K562 (cell line): ENCODE results near the gene INPP4B. TPM values are rescaled to one million over a fixed set of nuclear protein-coding genes. Genes with fewer than 3 reads are reported as not detected.

Source experiments
- ATAC-seq: fragments of 200-7000 bp; cut with Tn5 transposase; 3 replicates; pipeline ENCODE4 v1.9.1; 2020; ENCODE audit warnings: moderate library complexity
- BruUV-seq: library from RNA; stranded (reverse); fragments of 400-500 nt; replicated peaks from 2 replicates; lab custom pipeline; 2021; lab: Mats Ljungman, UMichigan
- CTCF ChIA-PET: fragments of 300-600 bp; formaldehyde crosslinking; extraction: SDS; loops from one replicate; lab custom pipeline; 2021; ENCODE audit warnings: low intra/inter-chr PET ratio; lab: Yijun Ruan, JAX
- POLR2A ChIA-PET: fragments of 300-600, 350-650 bp; sonication (Branson Sonifier 250); formaldehyde crosslinking; extraction: SDS; loops from one replicate; lab custom pipeline; 2021; ENCODE audit warnings: antibody characterized with exemption, inconsistent platforms; lab: Yijun Ruan, JAX
- DNase-seq, 4 experiments: peaks; one replicate each; pipeline versions ENCODE4 v3.0.0 to v3.0.0-alpha.2; 2011 to 2018; ENCODE audit warnings: low spot score in 3 of 4, mixed read lengths in 3 of 4; ENCODE audit errors: extremely low read depth in 1 of 4
- FAIRE-seq: peaks from 2 replicates; lab custom pipeline; 2011; peaks lifted over from hg19 to GRCh38; lab: Jason Lieb, UNC
- H2AFZ ChIP-seq: 2 replicates; pipeline ENCODE4 v1.6.0; 2011; ENCODE audit warnings: low read depth, low read length, control low read depth, inconsistent platforms
- H3K27ac ChIP-seq: fragments of 200-600 bp; 3 replicates; pipeline ENCODE4 v1.8.0; 2011; ENCODE audit warnings: low read depth, mild to moderate bottlenecking, control low read depth, inconsistent platforms, low read length, moderate library complexity, mixed read lengths; ENCODE audit errors: extremely low read depth
- H3K27me3 ChIP-seq, 2 experiments: fragments of 300-600 bp in 1 of 2; 2 replicates in 1 of 2; 3 replicates in 1 of 2; pipeline versions ENCODE4 v1.6.0 to v1.8.0; 2011; ENCODE audit warnings: inconsistent platforms in 2 of 2, low read length in 2 of 2, mild to moderate bottlenecking in 1 of 2, mixed read lengths in 1 of 2, moderate library complexity in 1 of 2; ENCODE audit not compliant: control insufficient read depth in 2 of 2, insufficient read depth in 2 of 2
- H3K36me3 ChIP-seq: fragments of 300-600 bp; 3 replicates; pipeline ENCODE4 v1.8.0; 2011; ENCODE audit warnings: mild to moderate bottlenecking, low read length, inconsistent platforms; ENCODE audit not compliant: control insufficient read depth, insufficient read depth
- H3K4me1 ChIP-seq, 2 experiments: fragments of 200-600 bp in 1 of 2; replicated peaks in 1 of 2; 2 replicates in 1 of 2; 3 replicates in 1 of 2; pipeline versions ENCODE4 v1.5.1 to v1.8.0; 2011; ENCODE audit warnings: inconsistent platforms in 2 of 2, low read length in 2 of 2, mild to moderate bottlenecking in 1 of 2, mixed read lengths in 1 of 2, moderate library complexity in 1 of 2; ENCODE audit not compliant: control insufficient read depth in 2 of 2, insufficient read depth in 2 of 2
- H3K4me2 ChIP-seq: 2 replicates; pipeline ENCODE4 v1.6.1; 2011; ENCODE audit warnings: low read length, control low read depth, inconsistent platforms, mixed read lengths; ENCODE audit not compliant: insufficient read depth
- H3K4me3 ChIP-seq: fragments of 200-600 bp; sonication (generic), shearing (Covaris generic); 2 replicates; pipeline ENCODE4 v1.5.1; 2016; ENCODE audit warnings: control low read depth, inconsistent platforms
- H3K79me2 ChIP-seq: fragments of 200-600 bp; 3 replicates; pipeline ENCODE4 v1.8.0; 2011; ENCODE audit warnings: low read length, inconsistent platforms; ENCODE audit not compliant: control insufficient read depth, insufficient read depth
- H3K9ac ChIP-seq, 2 experiments: 2 replicates each; pipeline versions ENCODE4 v1.6.0 to v1.6.1; 2011; ENCODE audit warnings: low read depth in 2 of 2, low read length in 2 of 2, control low read depth in 1 of 2, inconsistent platforms in 1 of 2, mild to moderate bottlenecking in 1 of 2, mixed read lengths in 1 of 2; ENCODE audit not compliant: insufficient read depth in 1 of 2
- H3K9me1 ChIP-seq: one replicate; pipeline ENCODE4 v1.6.0; 2011; ENCODE audit warnings: inconsistent platforms, mild to moderate bottlenecking, low read length, moderate library complexity; ENCODE audit not compliant: control insufficient read depth, insufficient read depth
- H3K9me3 ChIP-seq: replicated peaks from 2 replicates; pipeline ENCODE4 v1.5.1; 2011; ENCODE audit warnings: low read depth, low read length, inconsistent platforms; ENCODE audit not compliant: control insufficient read depth, insufficient read depth
- H4K20me1 ChIP-seq: replicated peaks from 2 replicates; pipeline ENCODE4 v1.6.1; 2011; ENCODE audit warnings: low read length, inconsistent platforms, mixed read lengths; ENCODE audit not compliant: control insufficient read depth, insufficient read depth
- BACH1 ChIP-seq: fragments of 200-800 bp; sonication (Bioruptor generic); IDR thresholded peaks from 2 replicates; pipeline ENCODE4 v1.6.1; 2016; ENCODE audit warnings: missing genetic modification characterization, missing compliant biosample characterization
- NR2C2 ChIP-seq, 2 experiments: fragments of 200-800 bp in 1 of 2; sonication (Bioruptor generic) in 1 of 2; sonication (generic) in 1 of 2; formaldehyde crosslinking in 1 of 2; IDR thresholded peaks; 2 replicates each; pipeline versions ENCODE4 v1.6.1 to v1.8.0; 2016 to 2022; ENCODE audit warnings: mild to moderate bottlenecking in 1 of 2, missing compliant biosample characterization in 1 of 2, missing genetic modification characterization in 1 of 2, missing genetic modification reagents in 1 of 2
- PHF20 ChIP-seq: fragments of 450-650 bp; IDR thresholded peaks from 2 replicates; pipeline ENCODE4 v1.6.1; 2018; ENCODE audit not compliant: partially characterized antibody
- SIRT6 ChIP-seq: IDR thresholded peaks from one replicate; pipeline ENCODE4 v1.6.1; 2012; ENCODE audit warnings: low read depth, mild to moderate bottlenecking, control low read depth, inconsistent platforms, low read length, moderate library complexity
- THRB ChIP-seq: fragments of 450-650 bp; formaldehyde crosslinking; conservative IDR thresholded peaks from 2 replicates; pipeline ENCODE4 v1.4.0; 2022; ENCODE audit warnings: mild to moderate bottlenecking, missing genetic modification characterization
- ZBTB5 ChIP-seq: fragments of 450-650 bp; IDR thresholded peaks from 2 replicates; pipeline ENCODE4 v1.6.1; 2017; ENCODE audit warnings: antibody characterized with exemption
- ZC3H8 ChIP-seq: fragments of 450-650 bp; IDR thresholded peaks from 2 replicates; pipeline ENCODE4 v1.6.1; 2017
- ZNF133 ChIP-seq: fragments of 250-450 bp; sonication (Bioruptor Pico); IDR thresholded peaks from 2 replicates; pipeline ENCODE4 v1.4.0; 2020; ENCODE audit warnings: mild to moderate bottlenecking
- ZNF3 ChIP-seq: fragments of 250-450 bp; sonication (Bioruptor Pico); IDR thresholded peaks from 2 replicates; pipeline ENCODE4 v1.5.0; 2021; ENCODE audit warnings: mild to moderate bottlenecking, moderate library complexity
- ZNF592 ChIP-seq: fragments of 450-650 bp; IDR thresholded peaks from 2 replicates; pipeline ENCODE4 v1.6.1; 2017; ENCODE audit warnings: antibody characterized with exemption, mild to moderate bottlenecking
- ZNF740 ChIP-seq, 3 experiments: fragments of 200-800 bp in 1 of 3; sonication (Bioruptor generic) in 1 of 3; sonication (generic) in 1 of 3; formaldehyde crosslinking in 1 of 3; IDR thresholded peaks; 2 replicates each; pipeline versions ENCODE4 v1.6.1 to v1.8.0; 2016 to 2022; ENCODE audit warnings: mild to moderate bottlenecking in 2 of 3, missing compliant biosample characterization in 2 of 3, missing genetic modification characterization in 2 of 3, missing genetic modification reagents in 1 of 3
- WGBS: fragments of 100-300 bp; shearing (Covaris generic); methylation state at CpG from one replicate; pipeline ENCODE4 v1.1.6; 2016; ENCODE audit warnings: low coverage, mixed read lengths; ENCODE audit not compliant: insufficient coverage; ENCODE audit errors: missing lambda C conversion rate; 5-methylcytosine and 5-hydroxymethylcytosine counted together
- in situ Hi-C: fragments of 300-500 bp; cut with MboI; formaldehyde crosslinking; loops from 4 replicates; pipeline ENCODE4 v1.15.0; 2018; ENCODE audit warnings: inconsistent platforms, mixed read lengths
- intact Hi-C: fragments of 100-400 bp; cut with micrococcal nuclease; formaldehyde crosslinking; loops from 2 replicates; pipeline ENCODE4 v1.14.2; 2022
- polyA plus RNA-seq, 8 experiments: library from polyadenylated mRNA; depleted of rRNA in 4 of 8; stranded (reverse) in 5 of 8; unstranded in 3 of 8; fragments of >200 nt; fragmentation: Nextera tagmentation in 2 of 8; fragmentation: Illumina TruSeq in 1 of 8; extraction: Ambion mirVana in 2 of 8; extraction: Trizol in 1 of 8; gene quantifications; 2 replicates each; pipeline versions ENCODE4 v1.2.1 to v1.2.3, GENCODE V29; 2011 to 2014; ENCODE audit warnings: inconsistent platforms in 1 of 8, missing spikeins in 1 of 8
- total RNA-seq, 7 experiments: library from RNA; depleted of rRNA in 6 of 7; stranded (reverse); fragments of >200 nt in 6 of 7; fragmentation: Illumina TruSeq in 2 of 7; extraction: Trizol in 2 of 7; gene quantifications; 2 replicates each; pipeline versions ENCODE4 v1.2.1 to v1.2.3, GENCODE V29; 2011 to 2021; ENCODE audit warnings: low replicate concordance in 1 of 7
- TF ChIP-seq, protein P1 (sequence below): fragments of 250-450 bp; sonication (Bioruptor Pico); IDR thresholded peaks from 2 replicates; pipeline ENCODE4 v1.8.0; 2021; ENCODE audit warnings: borderline replicate concordance, mild to moderate bottlenecking, moderate library complexity; ENCODE audit not compliant: poor library complexity, severe bottlenecking

Gene INPP4B
- total and polyA plus RNA-seq, 9 of the 15 experiments (the other 6 are each of a cell fraction or from before 2014, with no cell fraction given) = 0.04 to 0.11 TPM; not detected in 7

- H3K4me2 ChIP-seq = no peak overlapping the region
- FAIRE-seq (no peak), DNase-seq (no peak), ATAC-seq (no peak)
- BruUV-seq = no TSS peak
- in situ Hi-C loops (no loop called here), intact Hi-C loops (no loop called here)
- H3K9ac ChIP-seq = no peak overlapping the region
- TF ChIP-seq NR2C2 (CRISPR knock-in tag; IDR thresholded peaks at IDR 0.05) = no peak
- TF ChIP-seq NR2C2 (tag; IDR thresholded peaks at IDR 0.05) = no peak
- TF ChIP-seq SIRT6 = no peak
- TF ChIP-seq ZNF592 = no peak
- no peak for TF ChIP-seq THRB (CRISPR knock-in tag)
- TF ChIP-seq PHF20 = no peak
- TF ChIP-seq ZNF740 (CRISPR knock-in tag; IDR thresholded peaks at IDR 0.05) = no peak
- no peak for TF ChIP-seq ZNF740 (tag; IDR thresholded peaks at IDR 0.05)
- TF ChIP-seq ZC3H8 = no peak
- no peak for TF ChIP-seq ZNF133
- TF ChIP-seq BACH1 (tag) = no peak
- TF ChIP-seq, protein P1, sequence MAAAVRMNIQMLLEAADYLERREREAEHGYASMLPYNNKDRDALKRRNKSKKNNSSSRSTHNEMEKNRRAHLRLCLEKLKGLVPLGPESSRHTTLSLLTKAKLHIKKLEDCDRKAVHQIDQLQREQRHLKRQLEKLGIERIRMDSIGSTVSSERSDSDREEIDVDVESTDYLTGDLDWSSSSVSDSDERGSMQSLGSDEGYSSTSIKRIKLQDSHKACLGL (CRISPR knock-in tag) = no peak
- no peak for TF ChIP-seq ZBTB5
- TF ChIP-seq ZNF3 (CRISPR knock-in tag) = no peak
- no peak overlapping the region for H3K4me3 ChIP-seq
- no peaks in the 10 kb centered on the region for H3K27me3 ChIP-seq
- 0% methylated on average over 2 of the region's 2 CpGs for WGBS
- POLR2A ChIA-PET = no interaction called here
- no peaks in the 10 kb centered on the region for H3K9me1 ChIP-seq
- no peaks in the 10 kb centered on the region; the same call in 1 of the 2 replicates for H3K9me3 ChIP-seq
- no peak overlapping the region for H2AFZ ChIP-seq
- no peaks in the 10 kb centered on the region for H4K20me1 ChIP-seq
- no peaks in the 10 kb centered on the region for H3K79me2 ChIP-seq
- CTCF ChIA-PET = no interaction called here
- H3K27ac ChIP-seq = no peak overlapping the region
- no peaks in the 10 kb centered on the region for H3K36me3 ChIP-seq
- no peaks in the 10 kb centered on the region for H3K4me1 ChIP-seq
Observed at GRCh38 chr4:142773505-142773904, 72.6 kb downstream of the INPP4B start.
